HEK293T (cell line): ENCODE data around the gene SLC7A6OS.

Experiments
- ARNT ChIP-seq: fragments of 450-650 bp; IDR thresholded peaks from 2 replicates; pipeline ENCODE4 v1.6.1; 2017; ENCODE audit warnings: mild to moderate bottlenecking
- BHLHE40 ChIP-seq: fragments of 450-650 bp; IDR thresholded peaks from 2 replicates; pipeline ENCODE4 v1.6.1; 2016; ENCODE audit warnings: mild to moderate bottlenecking, moderate library complexity, borderline replicate concordance
- CTBP1 ChIP-seq: fragments of 450-650 bp; IDR thresholded peaks from 2 replicates; pipeline ENCODE4 v1.6.1; 2016; ENCODE audit warnings: borderline replicate concordance
- ELF4 ChIP-seq: fragments of 450-650 bp; IDR thresholded peaks from 2 replicates; pipeline ENCODE4 v1.6.1; 2017; ENCODE audit warnings: antibody characterized with exemption
- FOXA1 ChIP-seq: fragments of 450-650 bp; IDR thresholded peaks from 2 replicates; pipeline ENCODE4 v1.6.1; 2016; ENCODE audit warnings: mild to moderate bottlenecking
- FOXK2 ChIP-seq: fragments of 450-650 bp; IDR thresholded peaks from 2 replicates; pipeline ENCODE4 v1.6.1; 2016; ENCODE audit warnings: mild to moderate bottlenecking
- FOXM1 ChIP-seq: fragments of 450-650 bp; IDR thresholded peaks from 2 replicates; pipeline ENCODE4 v1.6.1; 2017; ENCODE audit warnings: mild to moderate bottlenecking, borderline replicate concordance
- HDGF ChIP-seq: fragments of 450-650 bp; IDR thresholded peaks from 2 replicates; pipeline ENCODE4 v1.6.1; 2017; ENCODE audit warnings: antibody characterized with exemption, borderline replicate concordance
- L3MBTL2 ChIP-seq: fragments of 450-650 bp; conservative IDR thresholded peaks from 2 replicates; pipeline ENCODE4 v1.6.1; 2016; ENCODE audit warnings: mild to moderate bottlenecking
- LEF1 ChIP-seq: fragments of 450-650 bp; IDR thresholded peaks from 2 replicates; pipeline ENCODE4 v1.6.1; 2017; ENCODE audit warnings: mild to moderate bottlenecking, borderline replicate concordance
- SP1 ChIP-seq: fragments of 450-650 bp; IDR thresholded peaks from 2 replicates; pipeline ENCODE4 v1.6.1; 2017
- SUZ12 ChIP-seq: fragments of 450-650 bp; IDR thresholded peaks from 2 replicates; pipeline ENCODE4 v1.6.1; 2016; ENCODE audit warnings: mild to moderate bottlenecking

DNA sequence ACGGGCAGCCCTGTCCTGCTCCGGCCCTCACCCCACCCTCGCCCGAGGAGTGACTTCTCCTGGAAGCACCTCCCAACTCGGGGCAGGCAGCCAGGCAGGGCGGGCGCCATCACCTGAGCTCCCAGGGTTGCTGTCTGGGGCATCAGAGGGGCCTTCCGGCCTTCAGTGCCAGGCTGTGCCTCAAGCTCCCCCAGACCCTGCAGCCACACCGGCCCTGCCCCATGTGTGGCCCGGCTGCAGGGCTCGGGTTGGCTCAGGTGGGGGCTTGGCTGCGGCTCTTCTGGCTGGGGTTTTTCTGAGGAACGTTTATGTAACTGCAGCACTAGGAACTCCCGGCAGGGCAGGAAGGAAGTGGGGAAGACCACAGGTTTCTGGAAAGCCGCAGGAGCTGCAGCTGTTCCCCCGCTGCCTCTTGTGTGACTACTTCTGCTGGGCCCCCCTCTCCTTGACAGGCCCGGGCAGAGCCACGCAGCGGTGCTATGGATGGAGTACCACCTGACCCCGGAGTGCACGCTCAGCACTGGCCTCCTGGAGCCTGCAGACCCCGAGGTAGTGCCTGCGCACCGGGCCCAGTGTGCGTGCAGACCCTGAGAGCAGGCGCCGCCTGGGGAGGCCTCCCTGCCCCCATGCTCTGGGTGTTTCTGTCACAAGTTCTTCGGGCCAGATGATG is 45.6 kb upstream of the SLC7A6OS start:
- no peak for TF ChIP-seq ARNT
- no peak for TF ChIP-seq SP1
- no peak for TF ChIP-seq BHLHE40
- TF ChIP-seq FOXM1: no peak
- TF ChIP-seq HDGF: no peak
- no peak for TF ChIP-seq LEF1
- no peak for TF ChIP-seq SUZ12
- no peak for TF ChIP-seq FOXK2
- no peak for TF ChIP-seq L3MBTL2
- TF ChIP-seq ELF4: no peak
- no peak for TF ChIP-seq FOXA1
- TF ChIP-seq CTBP1: no peak
